K562 (cell line): ENCODE data around the gene PIK3R4. TPM values are rescaled to one million over a fixed set of nuclear protein-coding genes. Genes with fewer than 3 reads are reported as not detected.
A peak's percentile ranks its signal among the peaks of the same experiment; 100 is the strongest.

Source experiments
- ARID1B ChIP-seq: fragments of 450-650 bp; IDR thresholded peaks from 2 replicates; pipeline ENCODE4 v1.6.1; 2016; ENCODE audit warnings: antibody characterized with exemption, mild to moderate bottlenecking, inconsistent platforms
- CREB1 ChIP-seq, 2 experiments: sonication (generic) in 1 of 2; formaldehyde crosslinking in 1 of 2; IDR thresholded peaks; 2 replicates each; pipeline versions ENCODE4 v1.6.1 to v1.8.0; 2012 to 2022; ENCODE audit warnings: inconsistent platforms in 1 of 2, mild to moderate bottlenecking in 1 of 2, missing genetic modification reagents in 1 of 2, moderate library complexity in 1 of 2
- ELF2 ChIP-seq: fragments of 250-450 bp; sonication (Bioruptor Pico); IDR thresholded peaks from 2 replicates; pipeline ENCODE4 v1.5.0; 2021; ENCODE audit warnings: mild to moderate bottlenecking
- HBP1 ChIP-seq: fragments of 450-650 bp; formaldehyde crosslinking; IDR thresholded peaks from 2 replicates; pipeline ENCODE4 v1.4.0; 2022; ENCODE audit warnings: missing genetic modification characterization
- MEIS2 ChIP-seq: fragments of 450-650 bp; IDR thresholded peaks from 2 replicates; pipeline ENCODE4 v1.6.1; 2014; ENCODE audit warnings: mild to moderate bottlenecking; ENCODE audit not compliant: partially characterized antibody
- MXI1 ChIP-seq: IDR thresholded peaks from 2 replicates; pipeline ENCODE4 v1.6.1; 2011; ENCODE audit warnings: low read depth, mild to moderate bottlenecking, improper control_type of control experiment, low read length
- PKNOX1 ChIP-seq: fragments of 450-650 bp; IDR thresholded peaks from 2 replicates; pipeline ENCODE4 v1.6.1; 2016
- PREB ChIP-seq: sonication (generic); formaldehyde crosslinking; IDR thresholded peaks from 2 replicates; pipeline ENCODE4 v1.8.1; 2023; ENCODE audit warnings: mild to moderate bottlenecking, missing genetic modification reagents
- PTTG1 ChIP-seq: fragments of 450-650 bp; IDR thresholded peaks from 2 replicates; pipeline ENCODE4 v1.6.1; 2016; ENCODE audit warnings: low read depth, mild to moderate bottlenecking, missing genetic modification characterization, missing compliant biosample characterization
- RBBP5 ChIP-seq: fragments of 200-600 bp; sonication (generic); IDR thresholded peaks from 2 replicates; pipeline ENCODE4 v1.6.1; 2012; ENCODE audit warnings: borderline replicate concordance, mild to moderate bottlenecking, low read length, control low read depth, inconsistent platforms; ENCODE audit not compliant: insufficient read depth, poor library complexity, severe bottlenecking
- RREB1 ChIP-seq: fragments of 250-450 bp; sonication (Bioruptor Pico); IDR thresholded peaks from 2 replicates; pipeline ENCODE4 v1.4.0; 2020
- ZSCAN29 ChIP-seq: fragments of 450-650 bp; IDR thresholded peaks from 2 replicates; pipeline ENCODE4 v1.6.1; 2017
- polyA plus RNA-seq, 8 experiments: library from polyadenylated mRNA; depleted of rRNA in 4 of 8; stranded (reverse) in 5 of 8; unstranded in 3 of 8; fragments of >200 nt; fragmentation: Nextera tagmentation in 2 of 8; fragmentation: Illumina TruSeq in 1 of 8; extraction: Ambion mirVana in 2 of 8; extraction: Trizol in 1 of 8; gene quantifications; 2 replicates each; pipeline versions ENCODE4 v1.2.1 to v1.2.3, GENCODE V29; 2011 to 2014; ENCODE audit warnings: inconsistent platforms in 1 of 8, missing spikeins in 1 of 8
- total RNA-seq, 7 experiments: library from RNA; depleted of rRNA in 6 of 7; stranded (reverse); fragments of >200 nt in 6 of 7; fragmentation: Illumina TruSeq in 2 of 7; extraction: Trizol in 2 of 7; gene quantifications; 2 replicates each; pipeline versions ENCODE4 v1.2.1 to v1.2.3, GENCODE V29; 2011 to 2021; ENCODE audit warnings: low replicate concordance in 1 of 7
- TF ChIP-seq, protein P1 (sequence below), 2 experiments: IDR thresholded peaks in 1 of 2; conservative IDR thresholded peaks in 1 of 2; 2 replicates each; pipeline ENCODE4 v1.6.1; 2016; ENCODE audit warnings: low read depth in 2 of 2, mild to moderate bottlenecking in 1 of 2, missing compliant biosample characterization in 1 of 2, missing genetic modification characterization in 1 of 2, moderate library complexity in 1 of 2

Gene PIK3R4
- total and polyA plus RNA-seq, 9 of the 15 experiments (the other 6 are each of a cell fraction or from before 2014, with no cell fraction given): 20.6 to 45.8 (median 26.0) TPM

GRCh38 chr3:130746246-130747039 is at the start of gene PIK3R4 (continued):
- TF ChIP-seq RREB1 (no peak), RBBP5 (peak; percentile 60), HBP1 (CRISPR knock-in tag) (no peak), MXI1 (peak; percentile 62; the same call in 1 of the 2 replicates), PREB (CRISPR knock-in tag) (no peak), ELF2 (no peak), CREB1 (IDR thresholded peaks at IDR 0.05) (peak; percentile 94), CREB1 (CRISPR knock-in tag; IDR thresholded peaks at IDR 0.05) (peak; percentile 90), PTTG1 (tag) (no peak), MEIS2 (no peak), PKNOX1 (peak; percentile 64), ARID1B (no peak), ZSCAN29 (no peak)
- TF ChIP-seq, protein P1, sequence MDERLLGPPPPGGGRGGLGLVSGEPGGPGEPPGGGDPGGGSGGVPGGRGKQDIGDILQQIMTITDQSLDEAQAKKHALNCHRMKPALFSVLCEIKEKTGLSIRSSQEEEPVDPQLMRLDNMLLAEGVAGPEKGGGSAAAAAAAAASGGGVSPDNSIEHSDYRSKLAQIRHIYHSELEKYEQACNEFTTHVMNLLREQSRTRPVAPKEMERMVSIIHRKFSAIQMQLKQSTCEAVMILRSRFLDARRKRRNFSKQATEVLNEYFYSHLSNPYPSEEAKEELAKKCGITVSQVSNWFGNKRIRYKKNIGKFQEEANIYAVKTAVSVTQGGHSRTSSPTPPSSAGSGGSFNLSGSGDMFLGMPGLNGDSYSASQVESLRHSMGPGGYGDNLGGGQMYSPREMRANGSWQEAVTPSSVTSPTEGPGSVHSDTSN (CRISPR knock-in tag; IDR thresholded peaks at IDR 0.05; ENCODE audit: low read depth): no peak
- TF ChIP-seq, protein P1 (tag; conservative IDR thresholded peaks at IDR 0.05; ENCODE audit: low read depth): no peak
